Keratinocyte (primary cell): ENCODE measurements around the gene SIGLEC5.

Experiments used
- CTCF ChIP-seq, 3 experiments: IDR thresholded peaks in 1 of 3; conservative IDR thresholded peaks in 1 of 3; optimal IDR thresholded peaks in 1 of 3; 2 replicates in 2 of 3; 3 replicates in 1 of 3; pipeline versions ENCODE3 to v1.5.1; 2011; ENCODE audit warnings: low read length in 3 of 3, mild to moderate bottlenecking in 3 of 3, moderate library complexity in 2 of 3, control low read depth in 1 of 3, inconsistent platforms in 1 of 3; ENCODE audit not compliant: insufficient read depth in 2 of 3; ENCODE audit errors: extremely low read depth in 1 of 3
- EZH2 ChIP-seq: IDR thresholded peaks from one replicate; pipeline ENCODE4 v1.6.1; 2012; ENCODE audit warnings: inconsistent platforms, mild to moderate bottlenecking, low read length, moderate library complexity

DNA sequence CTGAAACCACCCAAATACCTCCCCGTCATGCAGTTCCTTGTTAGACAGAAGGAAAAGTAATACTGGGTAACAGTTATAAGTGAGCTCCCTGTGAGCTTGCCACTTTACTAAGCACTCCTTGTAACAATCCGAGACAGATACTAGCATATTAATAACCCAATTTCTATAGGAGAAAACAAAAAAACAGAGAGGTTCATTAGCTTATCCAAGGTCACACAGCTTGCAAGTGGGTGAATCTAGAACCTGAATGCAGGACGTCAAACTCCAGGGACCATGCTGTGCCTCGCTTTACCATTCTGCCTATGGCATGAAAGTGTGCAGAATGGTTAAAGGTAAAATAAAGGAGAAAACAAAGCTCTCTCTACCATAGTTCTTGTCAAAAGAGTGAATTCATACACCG is 15.4 kb downstream of the SIGLEC5 start:
- no peak for TF ChIP-seq CTCF (optimal IDR thresholded peaks at IDR 0.05 in 1 of 3, IDR thresholded peaks at IDR 0.05 in 1 of 3, conservative IDR thresholded peaks at IDR 0.05 in 1 of 3; ENCODE audit: extremely low read depth in 1 of 3, insufficient read depth in 2 of 3, low read length in 3 of 3)
- no peak for TF ChIP-seq EZH2
